Measurements from ENCODE around the gene FLT3. TPM values are rescaled to one million over a fixed set of nuclear protein-coding genes. Genes with fewer than 3 reads are reported as not detected.
"Not testable (repeated sequence)": the region's sequence is repeated elsewhere in the genome, so short reads cannot be mapped to it uniquely, and the experiment has no call there.

Gene FLT3
- total RNA-seq, 2 donors from 2014 or later: 0.15 to 0.47 TPM

DNA sequence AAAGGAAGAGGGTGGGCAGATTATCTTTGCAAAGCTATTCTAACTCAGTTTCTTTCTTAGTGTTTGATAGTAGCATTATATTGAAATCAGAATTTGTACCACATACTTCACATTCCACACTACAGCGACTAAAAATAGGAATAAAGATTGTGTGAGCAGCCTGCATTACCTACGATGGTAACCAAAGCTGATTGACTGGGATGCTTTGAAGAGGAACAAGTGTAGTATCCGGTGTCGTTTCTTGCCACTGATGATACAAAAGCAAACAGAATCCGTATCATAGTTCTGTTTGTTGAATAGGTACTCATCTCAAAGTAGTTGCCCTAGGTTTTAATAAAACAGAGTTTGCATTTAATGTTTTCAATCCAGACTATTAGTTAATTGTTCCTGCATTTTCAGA lies 51.2 kb downstream of the FLT3 start:
- ATAC-seq (no peak), DNase-seq (no peak)
- intact Hi-C loops (cut with DNase I, micrococcal nuclease): no loop called here

DNA sequence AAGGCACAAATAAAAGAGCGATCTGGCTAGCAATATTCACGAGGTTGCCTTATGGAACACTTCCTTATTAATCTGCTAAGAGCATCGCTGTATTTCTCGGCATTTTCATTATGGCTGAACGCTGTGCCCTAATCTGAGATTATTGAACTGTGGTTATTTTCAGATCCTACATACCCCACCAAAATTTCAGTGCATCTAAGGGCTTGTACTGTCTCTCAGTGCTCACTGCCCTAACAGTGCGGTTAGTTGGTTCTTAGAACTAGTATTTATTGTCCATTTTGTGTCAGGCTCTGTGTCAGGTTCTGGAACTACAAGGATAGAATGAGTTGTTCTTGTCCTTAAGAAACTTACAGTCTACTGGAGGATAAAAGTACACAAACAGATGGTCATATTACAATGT lies 51.6 kb downstream of the FLT3 start:
- DNase-seq (no peak), ATAC-seq (no peak)
- intact Hi-C loops (cut with DNase I, micrococcal nuclease): no loop called here

DNA sequence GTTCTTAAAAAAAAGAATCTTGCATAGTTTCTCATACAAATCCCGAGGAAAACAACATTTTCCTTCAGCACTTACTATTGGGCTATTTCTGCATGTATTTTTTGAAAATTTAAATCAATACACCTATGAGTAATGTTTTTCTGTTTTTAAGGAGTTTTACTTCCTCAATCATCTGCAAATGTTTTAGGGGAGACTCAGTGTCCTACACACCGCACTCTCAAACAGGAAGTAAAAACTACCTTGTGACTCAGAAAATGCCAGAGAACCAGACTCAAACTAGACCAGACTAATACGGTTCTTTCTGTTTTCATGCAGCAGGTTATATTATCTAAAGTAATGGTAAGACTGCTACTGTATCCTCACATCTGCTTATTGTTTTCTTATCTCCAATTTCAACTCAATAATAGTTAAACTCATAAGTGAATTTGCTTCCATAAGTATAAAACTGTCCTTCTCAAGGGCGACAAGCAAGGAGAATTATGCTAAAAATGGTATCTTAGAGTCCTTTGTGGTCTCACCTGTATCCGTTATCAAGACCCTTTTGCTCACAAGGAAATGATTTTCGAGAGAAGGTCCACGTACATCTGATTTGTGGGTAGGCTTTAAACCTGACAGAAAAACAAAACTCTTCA lies 52.5 kb downstream of the FLT3 start:
- ATAC-seq (no peak), DNase-seq (no peak)
- intact Hi-C loops (cut with DNase I, micrococcal nuclease): no loop called here

DNA sequence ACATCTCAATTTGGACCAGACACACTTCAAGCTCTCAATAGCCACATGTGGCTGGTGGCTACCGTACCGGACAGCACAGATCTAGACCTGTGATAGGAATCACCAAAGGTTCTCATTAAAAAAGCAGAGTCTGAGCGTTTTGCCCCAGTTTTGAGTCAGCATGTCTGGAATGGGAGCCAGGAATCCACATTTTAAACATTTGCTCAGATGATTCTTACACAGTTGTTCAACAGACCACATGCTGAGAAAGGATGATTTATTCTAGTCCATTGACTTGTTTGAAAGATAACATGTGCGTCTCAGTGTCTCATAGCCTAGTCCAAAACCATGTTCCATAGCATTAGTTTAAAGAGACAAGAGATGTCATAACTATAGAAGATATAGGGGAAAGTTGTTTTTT lies 53.4 kb downstream of the FLT3 start:
- no peak for DNase-seq
- intact Hi-C loops (cut with DNase I, micrococcal nuclease): no loop called here
- no peak for ATAC-seq

DNA sequence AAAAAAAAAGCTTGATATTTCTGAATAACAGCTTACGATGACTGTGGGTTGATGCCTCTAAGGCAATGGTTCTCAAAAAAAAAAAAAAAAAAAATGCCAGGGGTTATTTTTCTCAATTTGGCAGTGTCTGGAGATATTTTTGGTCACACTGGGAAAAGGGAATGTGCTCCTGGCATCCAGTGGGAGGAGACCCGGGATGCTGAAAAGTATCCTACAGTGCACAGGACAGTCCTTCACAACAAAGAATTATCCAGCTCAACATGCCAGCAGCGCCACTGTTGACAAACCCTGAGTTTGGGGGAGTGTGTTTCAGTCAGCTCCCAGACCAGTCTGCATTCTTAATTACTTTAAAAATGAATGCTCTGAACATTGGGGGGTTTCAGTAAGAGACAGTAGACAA lies 54.5 kb downstream of the FLT3 start:
- DNase-seq: no peak
- intact Hi-C loops (cut with DNase I, micrococcal nuclease): no loop called here
- no peak for ATAC-seq

DNA sequence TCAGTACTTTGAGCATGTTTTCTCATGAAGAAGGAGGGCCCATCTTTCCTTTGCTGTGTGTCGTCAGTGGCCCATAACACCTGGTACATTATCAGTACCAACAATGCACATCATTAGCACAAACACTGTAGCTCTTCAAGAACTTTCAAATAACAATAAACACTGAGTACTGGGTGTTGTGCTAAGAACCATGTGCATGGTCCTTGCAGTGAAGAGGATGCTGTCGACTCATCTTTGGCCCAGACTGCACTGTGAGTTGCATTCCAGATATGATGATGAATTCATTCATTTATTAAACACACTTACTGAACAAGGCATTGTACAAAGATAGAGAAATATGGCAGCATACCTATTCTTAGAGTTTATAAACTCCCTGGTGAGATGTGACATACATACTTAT lies 55.8 kb downstream of the FLT3 start:
- intact Hi-C loops (cut with DNase I, micrococcal nuclease): no loop called here
- DNase-seq (no peak), ATAC-seq (no peak)

DNA sequence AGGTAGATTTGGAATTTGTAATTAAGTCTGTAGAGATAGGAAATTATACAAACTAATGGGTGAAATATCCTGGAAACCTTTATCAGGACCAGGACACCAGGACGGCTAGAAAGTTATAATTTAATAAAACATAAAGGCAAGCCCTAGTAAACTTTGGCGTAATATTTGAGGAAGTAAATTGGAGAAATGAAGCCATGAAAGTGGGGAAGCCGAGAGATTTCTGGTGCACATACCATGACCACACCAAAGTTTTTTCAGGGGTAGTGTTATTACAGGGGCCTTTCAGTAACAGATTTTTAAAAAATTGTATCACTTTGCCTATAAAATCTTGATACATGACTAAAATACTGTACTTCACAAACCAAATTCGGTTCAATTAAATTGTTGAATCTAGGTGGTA lies 57.2 kb downstream of the FLT3 start:
- ATAC-seq (no peak), DNase-seq (no peak)
- intact Hi-C loops (cut with DNase I, micrococcal nuclease): no loop called here

DNA sequence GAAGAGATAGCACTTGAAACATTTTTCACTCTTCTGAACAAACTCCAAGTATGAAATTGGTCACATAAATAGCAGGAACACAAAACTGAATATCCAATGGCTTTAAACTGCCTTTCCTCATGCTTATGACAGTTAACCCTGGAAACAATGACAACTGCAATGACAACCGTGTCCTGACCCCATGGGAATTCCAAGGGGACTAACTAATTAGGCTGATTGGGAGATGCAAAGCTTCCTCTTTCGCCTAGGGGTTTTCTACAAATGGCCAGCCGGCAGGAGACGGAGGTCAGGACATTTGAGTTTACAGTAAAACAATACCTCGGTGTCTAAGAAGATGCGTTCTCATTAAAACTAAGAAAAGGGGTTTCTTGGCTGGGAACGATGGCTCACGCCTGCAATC lies 58.9 kb downstream of the FLT3 start:
- ATAC-seq (no peak), DNase-seq (no peak)
- intact Hi-C loops (cut with DNase I, micrococcal nuclease): no loop called here

DNA sequence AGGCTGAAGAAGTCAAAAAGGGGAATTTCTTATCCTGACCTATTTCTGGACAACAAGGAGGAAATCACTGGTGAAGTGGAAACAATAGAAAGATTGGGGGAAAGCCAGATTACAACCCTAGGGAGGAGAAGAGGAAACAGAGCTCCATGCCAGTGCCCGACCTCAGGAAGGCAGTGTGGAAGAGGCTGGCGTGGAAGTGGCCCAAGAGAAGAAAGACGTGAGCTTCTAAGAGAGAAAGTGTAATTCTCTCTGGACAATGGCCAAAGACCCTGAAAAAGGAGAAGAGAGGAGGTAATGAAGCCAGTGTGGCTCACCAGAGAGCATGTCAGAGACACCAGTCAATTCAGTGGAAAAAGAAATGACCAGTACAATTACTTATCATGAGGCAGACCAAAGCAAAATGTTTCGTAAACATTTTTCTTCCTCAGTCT lies 59.3 kb downstream of the FLT3 start:
- no peak for DNase-seq
- no peak for ATAC-seq
- intact Hi-C loops (cut with DNase I, micrococcal nuclease): no loop called here

DNA sequence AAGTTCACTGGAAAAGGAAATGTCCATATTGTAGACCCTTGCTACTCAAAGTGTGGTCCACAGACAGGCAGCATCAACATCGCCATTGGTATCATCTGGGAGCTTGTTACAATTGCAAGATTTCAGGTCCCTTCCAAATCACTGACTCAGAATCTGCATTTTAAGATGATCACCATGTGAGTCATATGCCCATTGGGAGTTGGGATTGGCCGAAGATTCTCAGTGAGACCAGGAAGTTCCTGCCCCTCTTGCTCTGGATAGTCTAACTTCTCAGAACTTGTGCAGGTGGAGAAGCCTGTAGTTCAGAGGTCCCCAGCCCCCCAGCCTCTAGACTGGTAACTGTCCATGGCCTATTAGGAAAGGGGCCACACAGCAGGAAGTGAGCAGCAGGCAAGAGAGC lies 63.0 kb downstream of the FLT3 start:
- DNase-seq (no peak), ATAC-seq (no peak)
- intact Hi-C loops (cut with DNase I, micrococcal nuclease): no loop called here

DNA sequence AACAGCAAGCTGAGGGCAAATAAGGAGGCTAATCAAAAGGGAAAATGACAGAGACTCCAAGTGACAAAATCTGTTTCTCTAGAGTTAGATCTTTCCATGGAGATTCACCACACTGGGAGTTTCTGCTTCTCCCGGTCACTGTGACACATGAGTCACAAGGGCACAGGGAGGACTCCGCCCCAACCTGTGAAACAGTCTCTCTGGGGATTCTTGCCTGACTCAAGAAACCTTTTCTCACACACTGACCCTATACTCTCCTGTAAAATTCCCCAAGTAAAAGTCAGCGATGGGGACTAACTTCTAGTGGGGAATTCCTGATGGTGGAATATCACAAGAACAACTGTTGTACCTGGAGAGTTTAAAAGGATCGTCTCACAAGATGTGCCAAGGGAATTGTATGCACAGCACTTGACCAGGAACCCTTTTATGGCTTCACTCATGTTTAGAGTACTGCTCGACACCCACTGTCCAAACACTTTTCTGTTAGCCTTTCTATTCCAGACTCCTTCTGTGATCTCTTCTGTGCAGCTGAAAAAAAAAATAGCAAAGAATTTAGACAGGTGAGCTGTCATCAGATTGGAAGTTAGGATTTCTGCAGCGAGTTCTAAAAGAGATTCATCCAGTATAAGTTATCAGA lies 65.1 kb downstream of the FLT3 start:
- DNase-seq: no peak
- intact Hi-C loops (cut with DNase I, micrococcal nuclease): no loop called here
- ATAC-seq: peak; percentile 86

DNA sequence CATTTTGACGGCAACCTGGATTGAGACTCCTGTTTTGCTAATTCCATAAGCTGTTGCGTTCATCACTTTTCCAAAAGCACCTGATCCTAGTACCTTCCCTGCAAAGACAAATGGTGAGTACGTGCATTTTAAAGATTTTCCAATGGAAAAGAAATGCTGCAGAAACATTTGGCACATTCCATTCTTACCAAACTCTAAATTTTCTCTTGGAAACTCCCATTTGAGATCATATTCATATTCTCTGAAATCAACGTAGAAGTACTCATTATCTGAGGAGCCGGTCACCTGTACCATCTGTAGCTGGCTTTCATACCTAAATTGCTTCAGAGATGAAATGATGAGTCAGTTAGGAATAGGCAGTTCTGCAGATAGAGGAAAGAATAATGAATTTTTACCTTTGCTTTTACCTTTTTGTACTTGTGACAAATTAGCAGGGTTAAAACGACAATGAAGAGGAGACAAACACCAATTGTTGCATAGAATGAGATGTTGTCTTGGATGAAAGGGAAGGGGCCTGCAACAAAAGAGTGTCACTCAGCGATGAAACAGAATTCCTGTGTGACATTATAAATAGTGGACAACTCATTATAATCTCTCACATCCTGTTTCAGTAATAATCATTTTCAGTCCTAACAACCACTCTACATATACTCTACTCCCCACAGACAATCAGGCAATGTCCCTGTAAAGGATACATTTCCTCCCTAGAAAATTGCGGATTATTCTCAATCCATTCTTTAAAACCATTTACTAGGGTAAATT lies 66.3 kb downstream of the FLT3 start:
- ATAC-seq (no peak), DNase-seq (no peak)
- intact Hi-C loops (cut with DNase I, micrococcal nuclease): no loop called here

DNA sequence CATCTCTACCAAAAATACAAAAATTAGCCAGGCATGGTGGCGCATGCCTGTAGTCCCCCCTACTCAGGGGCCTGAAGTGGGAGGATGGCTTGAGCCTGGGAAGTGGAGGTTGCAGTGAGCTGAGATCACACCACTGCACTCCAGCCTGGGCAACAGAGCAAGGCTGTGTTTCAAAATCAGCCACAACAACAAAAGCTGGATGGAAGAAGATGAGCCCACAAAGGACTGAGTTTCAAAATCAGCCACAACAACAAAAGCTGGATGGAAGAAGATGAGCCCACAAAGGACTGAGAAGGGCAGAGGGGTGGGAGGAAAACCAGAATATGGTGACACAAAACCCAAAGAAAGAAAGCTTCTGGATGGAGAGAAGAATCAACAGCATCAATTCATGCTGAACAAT lies 67.9 kb downstream of the FLT3 start:
- DNase-seq; intact Hi-C loops (cut with DNase I, micrococcal nuclease); ATAC-seq: not testable (repeated sequence)

DNA sequence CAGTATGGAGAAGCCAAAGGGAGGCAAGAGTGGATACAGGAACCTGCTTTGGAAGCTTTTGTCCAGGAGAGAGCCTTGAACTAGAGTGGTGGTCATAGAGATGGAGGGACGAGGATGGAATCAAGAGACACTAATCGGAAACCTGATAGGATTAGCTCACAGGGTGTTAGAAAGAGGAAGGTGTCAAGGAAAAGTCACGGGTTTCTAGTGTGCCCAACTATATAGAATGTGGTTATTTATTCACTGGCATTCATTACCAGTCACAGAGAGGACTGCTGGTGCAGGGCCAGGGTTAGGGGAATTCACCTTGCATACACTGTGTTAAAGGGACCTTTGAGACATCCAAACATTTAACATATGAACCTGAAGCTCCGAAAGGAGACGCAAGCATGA lies 68.5 kb downstream of the FLT3 start:
- intact Hi-C loops (cut with DNase I, micrococcal nuclease): no loop called here
- no peak for DNase-seq
- ATAC-seq: no peak

DNA sequence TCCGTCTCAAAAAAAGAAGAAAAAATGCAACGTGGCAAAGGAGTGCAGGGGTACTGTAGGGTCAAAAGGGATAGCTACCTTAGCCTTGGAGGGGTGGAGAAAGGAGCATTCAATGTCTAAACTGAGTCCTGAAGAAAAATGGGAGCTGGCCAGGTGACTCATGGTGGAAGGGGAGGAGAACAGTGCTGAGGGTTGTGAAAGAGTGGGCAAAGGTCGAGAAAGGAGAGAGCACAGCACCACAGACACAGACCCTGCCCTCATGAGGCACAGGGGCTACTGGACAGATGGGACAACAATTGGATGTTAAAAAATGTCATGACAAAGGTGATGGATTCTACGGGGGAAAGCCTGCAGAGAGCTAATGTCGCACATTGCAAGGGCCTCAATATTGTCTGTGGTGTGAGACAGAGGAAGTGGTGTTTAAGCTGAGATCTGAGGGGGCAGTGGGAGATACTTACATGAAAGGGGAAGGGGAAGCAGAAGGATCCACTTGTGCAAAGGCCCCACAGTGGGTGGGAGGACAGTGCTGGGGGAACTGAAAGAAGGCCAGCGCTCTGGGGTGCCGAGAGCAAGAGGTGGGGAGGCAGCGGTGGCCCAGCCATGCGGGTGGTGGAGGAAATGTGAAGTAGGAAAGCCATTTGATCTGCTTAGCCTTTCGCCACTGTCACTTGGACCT lies 69.0 kb downstream of the FLT3 start:
- DNase-seq: peak; percentile 27 to 33
- intact Hi-C loops (cut with DNase I, micrococcal nuclease): no loop called here

DNA sequence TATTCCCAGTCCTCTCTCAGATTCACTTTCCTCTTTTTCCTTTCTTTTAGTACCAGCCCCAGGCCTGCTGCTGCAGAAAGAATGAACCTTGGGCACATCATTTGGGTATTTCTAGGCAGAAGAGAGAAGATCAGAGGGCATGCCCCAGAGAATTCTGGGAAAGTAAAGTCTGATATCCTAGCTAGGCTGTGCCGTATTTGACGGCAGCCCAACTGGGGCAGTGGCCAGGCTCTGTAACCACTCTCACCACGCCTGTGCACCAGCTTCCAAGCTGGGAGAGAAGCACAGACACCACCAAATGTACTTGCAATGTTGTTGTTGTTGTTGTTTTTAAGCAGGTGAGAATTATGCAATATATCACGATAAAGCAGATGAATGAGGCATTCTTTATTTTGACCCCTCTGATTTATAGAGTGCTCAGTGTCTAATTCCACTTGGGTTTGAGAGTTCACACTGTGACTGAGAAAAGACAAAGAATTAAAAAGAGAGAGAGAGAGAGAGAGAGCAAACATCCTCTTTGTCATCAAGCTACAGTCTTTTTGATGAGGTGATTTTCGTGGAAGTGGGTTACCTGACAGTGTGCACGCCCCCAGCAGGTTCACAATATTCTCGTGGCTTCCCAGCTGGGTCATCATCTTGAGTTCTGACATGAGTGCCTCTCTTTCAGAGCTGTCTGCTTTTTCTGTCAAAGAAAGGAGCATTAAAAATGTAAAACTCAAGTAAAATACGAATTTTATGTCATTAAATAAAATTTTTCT lies 72.6 kb downstream of the FLT3 start:
- DNase-seq: no peak
- ATAC-seq: no peak
- intact Hi-C loops (cut with DNase I, micrococcal nuclease): no loop called here

More for the DNA sequence above, 69.0 kb downstream of the FLT3 start:
- ATAC-seq: peak; percentile 10

DNA sequence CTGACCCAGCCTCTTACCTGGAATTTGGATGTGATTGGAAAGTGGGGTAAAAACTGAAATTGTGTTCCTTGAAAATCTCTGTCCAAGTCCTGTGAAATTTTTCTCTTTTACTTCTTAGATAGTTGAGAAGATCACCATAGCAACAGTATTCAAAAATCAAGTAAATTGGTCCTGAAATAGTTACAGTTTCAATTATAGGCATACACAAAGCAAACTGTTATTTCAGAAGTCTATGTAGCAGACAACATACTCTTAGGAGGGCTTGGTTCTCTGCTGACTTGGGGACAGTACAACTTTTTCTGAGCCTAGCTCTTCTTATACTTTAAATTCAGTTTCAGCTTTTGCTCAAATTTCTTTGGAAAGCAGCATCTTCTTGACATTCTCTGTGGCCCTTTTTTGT lies 73.3 kb downstream of the FLT3 start:
- intact Hi-C loops (cut with DNase I, micrococcal nuclease): no loop called here
- ATAC-seq: no peak

DNA sequence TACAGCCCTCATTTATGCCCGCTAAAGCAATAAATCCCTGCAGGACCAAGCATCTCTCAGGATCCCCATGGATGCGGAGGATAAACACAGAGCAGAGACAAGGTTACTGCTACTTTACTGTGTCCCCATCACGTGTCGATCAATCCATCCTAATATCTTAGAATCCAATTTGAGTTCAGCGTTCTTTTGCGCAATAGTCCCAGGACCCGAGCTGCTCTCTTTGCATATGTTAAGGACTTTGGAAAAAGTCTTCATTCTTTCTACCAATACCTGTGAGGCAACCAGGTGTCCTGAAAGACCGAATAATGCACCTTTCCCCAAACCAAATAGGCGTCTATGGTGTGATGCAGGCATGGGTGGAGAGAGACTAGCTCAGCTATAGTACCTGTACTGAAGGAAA lies 73.9 kb downstream of the FLT3 start:
- intact Hi-C loops (cut with DNase I, micrococcal nuclease): no loop called here
- no peak for DNase-seq
- no peak for ATAC-seq

More for the DNA sequence above, 73.3 kb downstream of the FLT3 start:
- no peak for DNase-seq

DNA sequence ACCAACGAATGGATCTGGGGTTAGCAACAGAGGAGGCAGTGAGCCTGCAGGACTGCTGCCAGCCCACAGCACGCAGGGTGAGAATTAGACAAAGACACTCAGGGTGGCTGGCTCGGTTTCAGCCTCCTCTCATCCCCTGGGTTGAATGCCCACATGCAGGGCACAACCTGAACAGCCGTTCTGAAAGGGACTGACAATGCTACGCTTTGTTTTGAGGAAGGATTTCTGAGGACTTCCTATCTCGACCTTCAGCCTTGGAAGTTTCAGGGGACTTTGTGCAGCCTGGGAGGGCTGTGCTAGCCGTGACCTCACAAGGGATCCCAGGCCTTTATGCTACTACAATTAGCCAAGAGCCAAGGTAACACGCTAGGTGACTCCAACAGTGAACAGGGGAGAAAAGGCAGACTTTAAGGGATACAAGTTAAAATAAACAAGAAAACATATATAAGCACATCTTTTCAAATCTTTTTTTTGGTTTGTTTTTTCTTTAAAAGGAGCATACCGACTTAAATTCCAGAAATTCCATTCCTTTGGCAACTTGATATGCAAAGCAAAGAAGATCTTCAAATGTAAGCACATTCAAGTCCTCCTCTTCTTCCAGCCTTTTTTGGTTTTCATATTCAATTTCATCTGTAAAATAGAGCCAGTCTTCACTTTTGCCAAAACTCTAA lies 77.4 kb downstream of the FLT3 start:
- DNase-seq (no peak), ATAC-seq (no peak)
- intact Hi-C loops (cut with DNase I, micrococcal nuclease): no loop called here
